Astrocyte (in vitro differentiated cells and primary cell): Measurements from ENCODE around the gene GDE1. TPM values are rescaled to one million over a fixed set of nuclear protein-coding genes. Genes with fewer than 3 reads are reported as not detected.

Experiments used
- DNase-seq: peaks from one replicate; pipeline ENCODE4 v3.0.0-alpha.2; 2010; ENCODE audit warnings: low read depth
- FAIRE-seq: peaks from 2 replicates; lab custom pipeline; 2011; peaks lifted over from hg19 to GRCh38; lab: Jason Lieb, UNC
- H2AFZ ChIP-seq: 2 replicates; pipeline ENCODE4 v1.6.0; 2012; ENCODE audit warnings: low read depth, low read length, inconsistent platforms
- H3K27ac ChIP-seq: 2 replicates; pipeline ENCODE4 v1.5.1; 2011; ENCODE audit warnings: low read depth, low read length, inconsistent platforms
- H3K27me3 ChIP-seq: 2 replicates; pipeline ENCODE4 v1.6.0; 2011; ENCODE audit warnings: low read length, inconsistent platforms; ENCODE audit not compliant: insufficient read depth
- H3K36me3 ChIP-seq: 2 replicates; pipeline ENCODE4 v1.5.1; 2011; ENCODE audit warnings: low read length, inconsistent platforms; ENCODE audit not compliant: insufficient read depth
- H3K4me1 ChIP-seq: 2 replicates; pipeline ENCODE4 v1.5.1; 2011; ENCODE audit warnings: low read length, inconsistent platforms; ENCODE audit not compliant: insufficient read depth
- H3K4me2 ChIP-seq: 2 replicates; pipeline ENCODE4 v1.6.0; 2012; ENCODE audit warnings: low read length, inconsistent platforms
- H3K4me3 ChIP-seq: 2 replicates; pipeline ENCODE4 v1.5.1; 2011; ENCODE audit warnings: low read depth, mild to moderate bottlenecking, low read length, inconsistent platforms; ENCODE audit not compliant: insufficient read depth
- H3K79me2 ChIP-seq: 2 replicates; pipeline ENCODE4 v1.6.0; 2012; ENCODE audit warnings: mild to moderate bottlenecking, low read length, inconsistent platforms; ENCODE audit not compliant: insufficient read depth
- H3K9ac ChIP-seq: 2 replicates; pipeline ENCODE4 v1.6.0; 2012; ENCODE audit warnings: mild to moderate bottlenecking, low read length, inconsistent platforms
- H3K9me3 ChIP-seq: 2 replicates; pipeline ENCODE4 v1.5.1; 2012; ENCODE audit warnings: low read depth, mild to moderate bottlenecking, low read length, inconsistent platforms; ENCODE audit not compliant: insufficient read depth
- H4K20me1 ChIP-seq: 2 replicates; pipeline ENCODE4 v1.6.0; 2012; ENCODE audit warnings: low read length, inconsistent platforms; ENCODE audit not compliant: insufficient read depth
- H3K27ac Mint-ChIP-seq: one replicate; pipeline ENCODE4 v1.8.0; 2021; ENCODE audit warnings: mild to moderate bottlenecking, mixed read lengths; ENCODE audit not compliant: unreplicated experiment
- H3K27me3 Mint-ChIP-seq: one replicate; pipeline ENCODE4 v1.8.0; 2021; ENCODE audit warnings: low read depth, mixed read lengths; ENCODE audit not compliant: unreplicated experiment
- H3K36me3 Mint-ChIP-seq: one replicate; pipeline ENCODE4 v1.8.0; 2021; ENCODE audit warnings: low read depth, mixed read lengths; ENCODE audit not compliant: unreplicated experiment
- H3K4me1 Mint-ChIP-seq: one replicate; pipeline ENCODE4 v1.8.0; 2021; ENCODE audit warnings: low read depth, mixed read lengths; ENCODE audit not compliant: unreplicated experiment
- H3K4me3 Mint-ChIP-seq: one replicate; pipeline ENCODE4 v1.8.0; 2021; ENCODE audit warnings: mild to moderate bottlenecking, moderate library complexity, mixed read lengths; ENCODE audit not compliant: unreplicated experiment
- H3K9me3 Mint-ChIP-seq: one replicate; pipeline ENCODE4 v1.8.0; 2021; ENCODE audit warnings: mild to moderate bottlenecking, mixed read lengths; ENCODE audit not compliant: unreplicated experiment
- CTCF ChIP-seq: IDR thresholded peaks from 2 replicates; pipeline ENCODE4 v1.5.1; 2011; ENCODE audit warnings: low read depth, mild to moderate bottlenecking, inconsistent platforms, low read length, moderate library complexity; ENCODE audit not compliant: insufficient read depth
- EZH2 ChIP-seq: IDR thresholded peaks from 2 replicates; pipeline ENCODE4 v1.6.1; 2012; ENCODE audit warnings: mild to moderate bottlenecking, low read length, inconsistent platforms; ENCODE audit not compliant: insufficient read depth
- total RNA-seq: library from RNA; stranded (reverse); gene quantifications from 2 replicates; pipeline ENCODE4 v1.2.1, GENCODE V29; 2021

GDE1 gene
- total RNA-seq, 1 donor from 2014 or later: 99.7 TPM

GRCh38 chr16:19484096-19484495 lies 37.8 kb downstream of the GDE1 start:
- no peak overlapping the region for H3K27ac ChIP-seq
- H3K27me3 ChIP-seq: no peaks in the 10 kb centered on the region
- no peaks in the 10 kb centered on the region for H3K79me2 ChIP-seq
- Mint-ChIP-seq H3K36me3 (peaks cover 4% of the 10 kb centered on the region), H3K9me3 (no peaks in the 10 kb centered on the region), H3K4me1 (no peaks in the 10 kb centered on the region), H3K27ac (no peak overlapping the region), H3K4me3 (no peak overlapping the region), H3K27me3 (peaks cover 5% of the 10 kb centered on the region)
- H3K9ac ChIP-seq: no peak overlapping the region
- H4K20me1 ChIP-seq: no peaks in the 10 kb centered on the region
- FAIRE-seq: no peak
- H2AFZ ChIP-seq: no peak overlapping the region
- TF ChIP-seq EZH2 (no peak), CTCF (no peak)
- no peak for DNase-seq
- no peak overlapping the region for H3K4me2 ChIP-seq
- H3K4me3 ChIP-seq: no peak overlapping the region
- no peaks in the 10 kb centered on the region for H3K4me1 ChIP-seq
- no peaks in the 10 kb centered on the region for H3K36me3 ChIP-seq
- no peaks in the 10 kb centered on the region for H3K9me3 ChIP-seq

- Histone ChIP-seq H2AFZ (no peak overlapping the region), H3K36me3 (no peaks in the 10 kb centered on the region), H3K27ac (no peak overlapping the region), H3K79me2 (no peaks in the 10 kb centered on the region), H3K27me3 (no peaks in the 10 kb centered on the region), H3K4me1 (no peaks in the 10 kb centered on the region), H3K4me2 (no peak overlapping the region), H4K20me1 (no peaks in the 10 kb centered on the region), H3K9me3 (no peaks in the 10 kb centered on the region), H3K9ac (no peak overlapping the region), H3K4me3 (no peak overlapping the region)
- FAIRE-seq (no peak), DNase-seq (no peak)
- TF ChIP-seq EZH2 (no peak), CTCF (no peak)
- H3K4me3 Mint-ChIP-seq: no peak overlapping the region
- no peak overlapping the region for H3K27ac Mint-ChIP-seq
- H3K27me3 Mint-ChIP-seq: peaks cover 4% of the 10 kb centered on the region
- H3K36me3 Mint-ChIP-seq: no peaks in the 10 kb centered on the region
- no peaks in the 10 kb centered on the region for H3K9me3 Mint-ChIP-seq
- H3K4me1 Mint-ChIP-seq: no peaks in the 10 kb centered on the region
These were observed 39.6 kb downstream of the GDE1 start for GRCh38 chr16:19482291-19482690.

GRCh38 chr16:19481769-19482168 lies 40.1 kb downstream of the GDE1 start:
- H3K27me3 ChIP-seq: no peaks in the 10 kb centered on the region
- no peaks in the 10 kb centered on the region for H3K9me3 ChIP-seq
- no peaks in the 10 kb centered on the region for H3K79me2 ChIP-seq
- no peak overlapping the region for H3K27ac ChIP-seq
- TF ChIP-seq CTCF (no peak), EZH2 (no peak)
- no peaks in the 10 kb centered on the region for H3K9me3 Mint-ChIP-seq
- H3K36me3 Mint-ChIP-seq: no peaks in the 10 kb centered on the region
- H3K27ac Mint-ChIP-seq: no peak overlapping the region
- H3K9ac ChIP-seq: no peak overlapping the region
- no peaks in the 10 kb centered on the region for H3K4me1 ChIP-seq
- H3K4me1 Mint-ChIP-seq: no peaks in the 10 kb centered on the region
- no peaks in the 10 kb centered on the region for H3K36me3 ChIP-seq
- H3K4me2 ChIP-seq: no peak overlapping the region
- no peaks in the 10 kb centered on the region for H4K20me1 ChIP-seq
- no peak overlapping the region for H2AFZ ChIP-seq
- H3K4me3 ChIP-seq: no peak overlapping the region
- no peak for DNase-seq
- FAIRE-seq: no peak
- peaks cover 4% of the 10 kb centered on the region for H3K27me3 Mint-ChIP-seq
- H3K4me3 Mint-ChIP-seq: no peak overlapping the region
